NCI-H510A treated with DMSO at 0.1 percent for 48 hours (cell line): Measurements from ENCODE around the gene CDH3.
"Not testable (repeated sequence)": the region's sequence is repeated elsewhere in the genome, so short reads cannot be mapped to it uniquely, and the experiment has no call there.

Experiments used
- DNase-seq: peaks from one replicate; lab custom pipeline; 2025; lab: John Stamatoyannopoulos, UW

Gene CDH3

DNA sequence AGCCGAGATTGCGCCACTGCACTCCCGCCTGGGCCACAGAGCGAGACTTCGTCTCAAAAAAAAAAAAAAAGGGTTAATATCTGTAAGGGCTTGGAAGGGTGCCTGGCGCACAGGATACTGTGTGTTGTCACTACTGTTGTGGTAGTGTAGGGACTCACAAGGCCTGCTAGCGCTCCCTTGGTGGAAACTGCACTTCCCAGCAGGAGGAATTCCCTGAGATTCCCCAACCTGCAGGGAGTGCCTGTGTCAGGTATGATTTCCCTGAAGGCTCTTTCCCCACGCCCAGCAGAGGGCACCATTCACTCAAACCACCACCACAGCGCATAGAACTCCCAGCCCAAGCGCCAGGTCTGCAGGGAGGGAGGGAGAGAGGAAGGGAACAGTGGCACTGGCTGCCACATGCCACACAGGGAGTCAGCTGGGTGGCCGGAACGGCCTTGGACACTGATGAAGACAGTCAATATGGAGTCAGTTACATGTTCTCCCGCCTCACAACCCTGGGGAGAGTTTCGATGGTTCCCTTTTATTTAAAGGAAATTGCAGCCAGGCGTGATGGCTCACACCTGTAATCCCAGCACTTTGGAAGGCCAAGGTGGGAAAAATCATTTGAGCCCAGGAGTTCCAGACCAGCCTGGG is 59.2 kb downstream of the CDH3 start:
- peak; percentile 73 for DNase-seq

DNA sequence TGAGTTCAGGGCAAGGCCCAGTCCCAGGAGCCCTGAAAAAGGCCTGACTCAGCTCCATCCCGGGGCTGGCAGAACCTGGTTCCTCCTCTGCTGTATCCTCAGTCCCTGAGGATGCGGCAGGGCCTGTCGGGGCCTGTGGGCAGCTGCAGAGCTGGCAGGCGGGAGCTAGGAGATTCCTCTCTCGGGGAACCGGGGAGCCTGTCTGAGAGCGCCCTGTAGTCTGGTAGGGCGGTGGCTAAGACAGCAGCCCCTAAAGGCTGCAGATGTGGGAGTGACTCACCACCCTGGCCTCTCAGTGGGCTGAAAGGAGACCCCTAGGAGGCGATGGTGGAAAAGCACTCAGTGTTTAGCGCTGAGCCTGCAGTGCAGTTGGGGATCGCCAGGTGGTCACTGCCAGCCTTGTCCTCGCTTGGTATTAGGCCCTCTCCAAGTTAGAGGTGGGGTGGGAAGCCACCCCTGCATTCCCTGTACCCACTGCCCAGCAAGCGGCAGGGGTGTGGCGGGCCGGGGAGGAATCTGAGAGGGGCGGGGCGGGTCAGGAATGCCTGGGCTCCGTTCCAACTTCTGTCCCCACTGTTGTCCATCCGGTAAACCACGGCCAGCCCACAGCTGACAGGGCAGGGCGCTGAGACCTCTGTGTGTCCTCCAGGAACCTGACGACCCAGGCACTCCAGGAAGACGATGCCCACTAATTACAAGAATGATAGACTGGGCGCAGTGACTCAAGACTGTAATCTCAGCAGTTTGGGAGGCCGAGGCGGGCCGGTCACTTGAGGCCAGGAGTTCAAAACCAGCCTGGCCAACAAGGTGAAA is 62.4 kb downstream of the CDH3 start:
- DNase-seq = no peak

DNA sequence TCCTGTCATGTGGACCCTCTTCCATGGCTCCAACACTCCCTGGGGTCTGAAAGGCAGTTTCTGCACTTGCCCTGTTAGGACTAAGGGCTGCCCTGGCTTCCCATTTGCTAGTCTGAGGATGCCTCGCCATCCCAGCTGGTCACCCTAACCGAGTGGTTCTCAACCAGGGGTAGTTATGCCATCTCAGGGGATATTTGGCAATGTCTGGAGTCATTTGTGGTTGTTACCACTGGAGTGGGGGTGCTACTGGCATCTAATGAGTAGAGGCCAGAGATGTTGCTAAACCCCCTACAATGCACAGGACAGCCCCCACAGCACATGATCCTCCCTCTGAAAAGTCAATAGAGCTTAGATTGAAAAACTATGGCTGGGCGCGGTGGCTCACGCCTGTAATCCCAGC is 65.1 kb downstream of the CDH3 start:
- no peak for DNase-seq

DNA sequence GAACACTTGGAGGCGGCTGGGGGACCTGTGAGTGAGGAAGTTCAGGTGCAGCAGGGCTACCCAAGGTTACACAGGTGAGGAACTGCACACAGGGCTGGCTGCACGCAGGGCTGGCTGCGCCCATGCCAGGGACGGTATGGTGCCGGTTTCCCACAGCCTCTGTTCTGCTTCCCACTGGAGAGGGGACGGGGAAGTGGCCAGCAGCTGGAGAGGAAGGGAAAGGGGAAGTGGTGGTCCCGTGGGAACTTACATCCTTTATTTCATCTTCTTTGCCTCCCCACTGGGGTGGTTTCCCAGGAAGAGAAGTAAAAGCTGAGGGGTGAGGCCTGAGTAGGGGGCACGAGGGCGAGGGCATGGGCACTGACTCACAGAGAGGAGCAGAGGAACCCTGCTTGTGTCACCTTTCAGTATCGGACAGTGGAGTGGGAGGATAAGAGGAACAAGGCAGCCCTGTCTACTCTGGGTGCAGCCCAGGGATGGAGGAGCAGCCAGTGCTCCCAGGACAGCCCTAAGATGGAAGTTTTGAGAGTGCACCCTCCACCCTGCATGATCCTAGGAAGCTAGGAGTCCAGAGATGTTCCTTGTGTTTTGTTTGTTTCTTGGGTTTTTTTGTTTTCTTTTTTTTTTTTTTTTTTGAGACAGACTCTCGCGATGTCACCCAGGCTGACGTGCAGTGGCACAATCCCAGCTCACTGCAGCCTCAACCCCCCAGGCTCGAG is 66.5 kb downstream of the CDH3 start:
- no peak for DNase-seq

DNA sequence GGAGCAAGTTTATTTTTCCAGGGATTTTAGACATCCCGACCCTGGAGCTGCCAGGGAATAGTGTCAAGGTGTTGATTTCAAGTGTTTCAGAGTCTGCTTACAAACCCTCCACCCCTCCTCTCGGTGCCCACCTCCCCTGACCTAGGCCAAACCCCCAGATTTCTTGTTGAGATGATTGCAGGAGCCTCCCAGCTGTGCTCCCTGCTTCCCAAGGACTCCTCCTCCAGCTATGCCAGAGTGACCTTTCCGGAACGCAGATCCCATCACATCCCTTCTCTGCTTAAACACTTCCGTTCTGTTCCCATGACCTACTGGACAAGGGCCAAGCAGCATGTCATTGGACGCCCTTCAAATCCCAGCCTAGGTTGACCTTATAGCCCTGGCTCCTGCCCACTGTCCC is 68.3 kb downstream of the CDH3 start:
- DNase-seq = no peak

DNA sequence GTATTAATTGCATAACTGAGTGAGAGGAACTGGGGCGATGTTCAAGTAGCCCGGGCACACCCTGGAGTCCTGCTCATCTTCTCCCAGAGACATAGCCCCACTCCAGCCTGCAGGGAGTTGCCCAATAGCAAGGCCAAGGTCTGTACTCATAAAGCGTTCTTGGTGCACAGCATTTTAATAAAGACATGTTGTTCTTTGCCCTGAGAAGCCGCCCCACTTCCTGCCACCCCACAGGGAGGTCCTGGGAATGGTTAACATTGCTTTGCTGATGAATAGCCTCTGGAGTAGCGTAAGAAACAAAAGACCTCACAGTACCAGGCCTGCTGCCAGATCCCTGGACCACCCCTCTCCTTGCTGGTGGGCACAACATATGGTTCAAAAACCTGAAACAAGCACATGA is 70.4 kb downstream of the CDH3 start:
- DNase-seq = no peak

DNA sequence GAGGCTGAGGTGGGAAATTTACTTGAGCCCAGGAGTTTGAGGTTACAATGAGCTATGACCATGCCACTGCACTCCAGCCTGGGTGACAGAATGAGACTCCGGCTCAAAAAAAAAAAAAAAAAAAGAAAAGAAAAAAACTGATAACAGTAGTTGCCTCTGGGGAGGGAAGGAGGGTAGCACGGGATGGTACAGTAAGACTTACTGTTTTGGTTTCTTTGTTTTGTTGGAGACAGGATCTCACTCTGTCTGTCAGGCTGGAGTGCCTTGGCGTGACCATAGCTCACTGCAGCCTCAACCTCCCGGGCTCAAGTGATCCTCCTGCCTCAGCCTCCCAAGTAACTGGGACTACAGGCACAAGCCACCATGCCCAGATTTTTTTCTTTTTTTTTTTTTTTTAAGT is 71.4 kb downstream of the CDH3 start:
- not testable (repeated sequence) for DNase-seq

DNA sequence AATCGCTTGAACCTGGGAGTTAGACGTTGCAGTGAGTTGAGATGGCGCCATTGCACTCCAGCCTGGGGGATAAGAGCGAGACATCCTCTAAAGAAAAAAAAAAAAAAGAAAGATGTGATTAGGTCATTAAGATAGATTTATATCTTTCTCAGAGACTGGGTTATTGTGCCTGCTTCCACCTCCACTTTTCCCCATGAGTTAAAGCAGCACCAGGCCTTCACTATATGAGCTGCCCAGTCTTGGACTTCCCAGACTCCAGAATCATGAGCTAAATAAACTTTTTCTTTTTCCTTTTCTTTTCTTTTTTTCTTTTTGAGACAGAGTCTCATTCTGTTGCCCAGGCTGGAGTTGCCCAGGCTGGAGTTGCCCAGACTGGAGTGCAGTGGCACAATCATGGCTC is 72.6 kb downstream of the CDH3 start:
- no peak for DNase-seq

DNA sequence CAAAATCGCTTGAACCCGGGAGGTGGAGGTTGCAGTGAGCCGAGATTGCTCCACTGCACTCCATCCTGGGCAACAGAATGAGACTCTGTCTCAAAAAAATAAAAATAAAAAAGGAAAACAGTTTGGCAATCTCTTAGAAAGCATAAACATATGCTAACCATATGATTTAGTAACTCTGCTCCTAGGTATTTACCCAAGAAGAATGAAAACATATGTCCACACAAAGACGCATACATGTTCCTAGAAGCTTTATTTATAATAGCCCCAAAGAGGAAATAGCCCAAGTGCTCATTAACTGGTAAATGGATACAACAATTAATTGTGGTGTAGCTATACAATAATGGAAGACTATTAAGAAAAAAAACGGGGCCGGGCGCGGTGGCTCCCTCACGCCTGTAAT is 73.5 kb downstream of the CDH3 start:
- no peak for DNase-seq

DNA sequence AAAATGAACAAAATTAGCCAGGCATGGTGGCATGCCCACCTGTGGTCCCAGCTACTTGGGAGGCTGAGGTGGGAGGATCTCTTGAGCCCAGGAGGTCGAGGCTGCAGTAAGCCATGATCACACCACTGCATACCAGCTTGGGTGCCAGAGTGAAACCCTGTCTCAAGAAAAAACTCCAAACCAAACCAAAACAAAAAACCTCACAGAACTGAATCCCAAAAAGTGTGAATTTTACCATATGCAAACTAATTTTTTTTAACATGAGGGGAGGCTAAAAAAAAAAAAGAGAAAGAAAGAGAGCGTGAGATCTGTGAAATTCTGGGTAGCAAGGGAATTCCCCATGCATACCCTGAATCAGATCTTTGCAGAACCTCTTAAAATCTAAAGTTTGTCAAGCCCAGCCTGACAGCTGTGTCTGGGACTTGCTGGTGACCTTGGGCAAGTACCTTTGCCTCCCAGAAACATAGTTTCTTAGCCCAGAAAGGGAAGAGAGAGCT is 74.9 kb downstream of the CDH3 start:
- DNase-seq = no peak

DNA sequence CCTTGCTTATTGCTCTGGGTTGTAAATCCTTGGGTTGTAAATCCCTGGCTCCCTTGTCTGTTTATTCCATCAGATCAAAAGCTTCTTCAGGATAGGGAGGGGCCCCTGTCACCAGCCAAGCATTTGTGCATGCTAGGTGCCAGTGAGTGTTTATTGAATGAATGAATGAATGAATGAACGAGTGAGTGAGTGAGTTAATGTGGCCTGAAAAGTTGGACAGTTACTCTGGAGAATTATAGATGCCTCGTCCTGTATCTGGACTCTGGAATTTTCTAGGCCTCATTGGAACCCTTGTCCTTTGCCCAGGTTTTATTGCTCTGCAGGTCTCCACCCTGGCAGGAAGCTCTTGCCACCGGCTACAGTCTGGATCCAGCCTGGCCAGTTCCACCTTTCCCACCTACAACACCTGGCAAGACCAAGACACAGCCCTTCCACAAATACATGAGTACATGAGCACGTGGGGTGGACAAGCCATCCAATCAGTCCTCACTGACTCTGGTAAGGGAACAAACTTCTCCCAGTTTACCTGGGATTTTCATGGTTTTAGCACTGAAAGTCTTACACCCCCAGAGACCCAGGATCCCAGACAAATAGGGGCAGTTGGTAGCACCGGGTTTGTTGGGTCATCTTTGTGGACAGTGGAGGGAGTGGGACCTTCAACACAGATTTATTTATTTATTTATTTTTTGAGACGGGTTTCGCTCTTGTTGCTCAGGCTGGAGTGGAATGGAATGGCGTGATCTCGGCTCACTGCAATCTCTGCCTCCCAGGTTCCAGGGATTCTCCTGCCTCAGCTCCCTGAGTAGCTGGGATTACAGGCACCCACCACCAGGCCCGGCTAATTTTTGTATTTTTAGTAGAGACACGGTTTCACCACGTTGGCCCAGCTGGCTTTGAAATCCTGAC is 77.3 kb downstream of the CDH3 start:
- DNase-seq = no peak

DNA sequence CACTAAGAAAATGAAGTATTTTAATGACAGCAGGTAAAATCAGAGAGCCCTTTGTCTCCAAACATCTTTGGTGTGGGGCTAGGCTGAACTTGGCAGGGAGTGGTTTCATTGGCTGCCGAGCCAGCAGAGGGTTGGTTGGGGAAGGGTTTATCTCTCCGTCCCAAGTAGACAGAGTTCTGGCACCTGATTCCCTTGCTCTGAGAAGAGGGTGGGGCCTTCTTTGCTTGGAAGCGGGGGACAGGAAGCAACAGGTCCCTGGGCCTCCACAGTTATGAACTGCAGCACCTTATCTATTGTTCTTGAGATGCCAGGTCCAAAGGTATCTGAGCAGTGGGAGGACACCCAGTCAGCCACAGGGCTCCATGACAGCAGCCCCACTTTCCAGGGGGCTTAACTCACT is 79.7 kb downstream of the CDH3 start:
- DNase-seq = no peak

DNA sequence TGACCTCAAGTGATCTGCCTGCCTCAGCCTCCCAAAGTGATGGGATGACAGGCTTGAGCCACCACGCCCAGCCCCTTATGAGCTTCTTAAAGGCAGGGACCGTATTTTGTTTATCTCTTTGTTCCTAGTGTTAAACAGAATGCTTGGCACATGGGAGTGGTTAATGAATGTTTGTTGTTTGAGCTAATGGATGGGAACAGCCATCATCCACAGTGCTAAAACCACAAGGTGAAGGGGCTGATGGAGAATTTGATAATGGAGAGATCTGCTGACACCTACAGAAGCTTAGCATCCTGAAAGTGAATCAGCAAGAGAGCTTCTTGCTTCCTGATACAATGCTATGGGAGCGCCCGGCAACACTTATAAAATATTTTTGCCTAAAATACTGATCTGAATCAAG is 83.4 kb downstream of the CDH3 start:
- DNase-seq = no peak

DNA sequence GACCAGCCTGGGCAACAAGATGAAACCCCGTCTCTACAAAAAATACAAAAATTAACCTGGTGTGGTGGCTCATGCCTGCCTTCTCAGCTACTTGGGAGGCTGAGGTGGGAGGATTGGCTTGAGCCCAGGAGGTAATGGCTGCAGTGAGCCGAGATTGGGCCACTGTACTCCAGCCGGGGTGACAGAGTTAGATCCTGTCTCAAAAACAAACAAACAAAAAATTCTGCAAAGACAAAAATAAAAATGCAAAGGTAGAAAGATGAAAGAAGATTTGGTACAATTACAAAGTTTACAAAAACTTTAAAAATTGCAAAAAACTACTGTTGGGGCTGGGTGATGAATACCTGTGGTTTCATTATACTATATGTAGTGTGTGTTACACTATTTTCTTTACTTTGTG is 86.5 kb downstream of the CDH3 start:
- DNase-seq = no peak

DNA sequence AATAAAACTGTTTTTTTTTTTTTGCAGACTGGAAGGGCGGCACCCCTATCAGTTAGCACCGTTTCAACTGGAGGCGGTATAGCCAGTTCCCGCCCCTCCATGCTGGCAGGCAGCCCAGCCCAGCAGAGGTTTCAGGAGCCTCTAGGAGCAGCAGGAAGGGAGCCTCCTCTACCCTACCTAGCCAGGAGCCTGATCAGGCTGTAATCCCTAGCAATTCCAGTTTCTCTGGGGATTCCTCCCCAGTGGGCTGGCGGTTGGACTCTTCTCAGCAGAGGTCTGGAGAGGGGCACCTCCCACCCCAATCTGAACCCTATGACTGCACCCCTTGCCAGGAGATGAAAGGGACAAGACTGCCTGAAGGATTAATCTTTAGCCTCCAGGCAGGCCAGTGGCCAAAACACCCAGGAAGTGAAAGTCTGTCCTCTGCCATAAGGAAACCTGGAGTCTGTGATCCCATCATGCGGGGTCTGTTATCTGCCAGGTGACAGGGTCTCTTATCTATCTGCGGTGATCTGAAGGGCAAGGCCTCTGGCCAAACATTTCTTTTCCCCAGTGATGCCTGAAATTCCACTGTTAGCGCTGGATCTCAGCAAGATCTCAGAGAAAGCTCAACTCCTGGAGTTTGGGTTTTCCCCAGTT is 87.1 kb downstream of the CDH3 start:
- DNase-seq = peak; percentile 26

DNA sequence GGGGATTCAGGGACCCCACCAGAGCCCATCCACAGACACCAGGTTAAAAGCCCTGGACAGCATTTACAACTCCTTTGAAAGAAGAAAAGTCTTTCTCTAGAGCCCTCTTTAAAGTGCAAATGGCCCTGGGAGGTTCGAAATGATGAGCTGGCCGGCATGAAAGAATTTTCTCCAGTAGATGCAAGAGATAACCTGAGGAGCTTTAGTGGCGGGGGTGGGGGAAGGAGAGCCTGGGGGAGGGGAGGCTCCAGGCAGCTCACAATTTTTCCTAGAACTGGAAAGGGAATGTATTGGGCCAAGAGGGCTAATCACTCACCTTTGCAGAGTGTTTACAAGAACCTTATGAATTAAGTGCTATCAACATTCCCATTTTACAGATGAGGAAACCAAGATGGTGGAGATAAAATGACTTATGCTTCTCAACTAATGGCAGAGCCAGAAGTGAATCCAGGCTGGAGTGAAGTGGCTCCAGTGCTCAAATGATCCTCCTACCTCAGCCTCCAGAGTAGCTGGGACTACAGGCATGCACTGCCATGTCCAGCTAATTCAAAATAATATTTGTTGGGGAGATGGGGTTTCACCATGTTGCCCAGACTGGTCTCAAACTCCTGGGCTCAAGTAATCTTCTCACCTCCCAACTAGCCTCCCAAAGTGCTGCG is 87.8 kb downstream of the CDH3 start:
- no peak for DNase-seq

DNA sequence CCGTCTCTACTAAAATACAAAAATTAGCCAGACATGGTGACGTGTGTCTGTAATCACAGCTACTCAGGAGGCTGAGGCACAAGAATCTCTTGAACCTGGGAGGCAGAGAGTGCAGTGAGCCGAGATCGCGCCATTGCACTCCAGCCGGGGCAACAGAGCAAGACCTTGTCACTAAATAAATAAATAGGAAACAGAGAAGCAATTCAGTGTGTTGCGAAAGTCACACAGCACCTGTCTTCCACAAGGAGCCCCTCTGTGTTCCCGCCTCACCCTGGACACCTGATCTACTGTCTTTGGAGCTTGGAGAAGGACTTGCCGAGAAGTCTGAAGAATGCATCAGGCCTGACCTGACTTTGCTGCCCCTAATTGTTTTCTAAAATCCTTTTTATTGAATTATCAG is 88.5 kb downstream of the CDH3 start:
- DNase-seq = no peak

DNA sequence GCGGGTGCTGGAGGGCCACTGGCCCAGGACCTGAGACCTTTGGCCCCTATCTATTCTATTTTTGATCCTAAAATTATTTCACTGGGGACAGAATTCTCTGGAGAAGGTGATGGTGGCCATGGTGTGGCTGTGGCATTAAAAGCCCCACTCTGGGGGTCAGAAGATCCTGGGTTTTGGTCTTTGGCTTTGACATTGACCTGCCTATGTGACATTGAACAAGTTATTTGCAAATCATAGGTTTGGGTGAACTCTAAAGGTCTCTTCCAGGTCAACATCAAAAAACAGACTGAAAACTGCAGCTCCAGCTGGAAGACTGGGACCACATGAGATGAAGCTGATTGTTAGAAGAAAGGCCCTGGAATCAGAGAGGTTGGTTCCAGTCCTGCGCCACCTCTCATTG is 89.7 kb downstream of the CDH3 start:
- no peak for DNase-seq

DNA sequence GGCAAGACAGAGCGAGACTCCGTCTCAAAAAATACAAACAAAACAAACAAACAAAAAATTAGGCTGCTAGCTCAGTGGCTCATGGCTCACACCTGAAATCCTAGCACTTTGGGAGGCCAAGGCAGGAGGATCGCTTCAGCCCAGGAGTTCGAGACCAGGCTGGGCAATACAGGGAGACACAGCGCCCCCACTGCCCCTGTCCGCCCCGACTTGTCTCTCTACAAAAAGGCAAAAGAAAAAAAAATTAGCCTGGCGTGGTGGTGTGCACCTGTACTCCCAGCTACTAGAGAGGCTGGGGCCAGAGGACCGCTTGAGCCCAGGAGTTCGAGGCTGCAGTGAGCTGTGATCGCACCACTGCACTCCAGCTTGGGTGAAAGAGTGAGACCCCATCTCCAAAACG is 91.5 kb downstream of the CDH3 start:
- DNase-seq = no peak

DNA sequence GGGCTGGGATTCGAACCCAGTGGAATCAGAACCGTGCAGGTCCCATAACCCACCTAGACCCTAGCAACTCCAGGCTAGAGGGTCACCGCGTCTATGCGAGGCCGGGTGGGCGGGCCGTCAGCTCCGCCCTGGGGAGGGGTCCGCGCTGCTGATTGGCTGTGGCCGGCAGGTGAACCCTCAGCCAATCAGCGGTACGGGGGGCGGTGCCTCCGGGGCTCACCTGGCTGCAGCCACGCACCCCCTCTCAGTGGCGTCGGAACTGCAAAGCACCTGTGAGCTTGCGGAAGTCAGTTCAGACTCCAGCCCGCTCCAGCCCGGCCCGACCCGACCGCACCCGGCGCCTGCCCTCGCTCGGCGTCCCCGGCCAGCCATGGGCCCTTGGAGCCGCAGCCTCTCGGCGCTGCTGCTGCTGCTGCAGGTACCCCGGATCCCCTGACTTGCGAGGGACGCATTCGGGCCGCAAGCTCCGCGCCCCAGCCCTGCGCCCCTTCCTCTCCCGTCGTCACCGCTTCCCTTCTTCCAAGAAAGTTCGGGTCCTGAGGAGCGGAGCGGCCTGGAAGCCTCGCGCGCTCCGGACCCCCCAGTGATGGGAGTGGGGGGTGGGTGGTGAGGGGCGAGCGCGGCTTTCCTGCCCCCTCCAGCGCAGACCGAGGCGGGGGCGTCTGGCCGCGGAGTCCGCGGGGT is 92.1 kb downstream of the CDH3 start, which contains the start of gene CDH1:
Gene CDH1, plus strand, starts transcription at position 247 of the 684 bp plus-strand sequence. Its CDS starts 124 bp downstream, at position 371.
- peak; percentile 78 for DNase-seq
